Activated T-helper 9 cell treated with anti-CD3 and anti-CD28 coated beads, Interleukin-2, amount 50 U/mL, for 16 hours (primary cell): ENCODE measurements around the gene BRD3OS.

Experiments
- DNase-seq: peaks from one replicate; pipeline ENCODE4 v3.0.0-alpha.2; 2020; ENCODE audit warnings: low read depth

The BRD3OS gene, protein sequence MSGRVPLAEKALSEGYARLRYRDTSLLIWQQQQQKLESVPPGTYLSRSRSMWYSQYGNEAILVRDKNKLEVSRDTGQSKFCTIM

DNA sequence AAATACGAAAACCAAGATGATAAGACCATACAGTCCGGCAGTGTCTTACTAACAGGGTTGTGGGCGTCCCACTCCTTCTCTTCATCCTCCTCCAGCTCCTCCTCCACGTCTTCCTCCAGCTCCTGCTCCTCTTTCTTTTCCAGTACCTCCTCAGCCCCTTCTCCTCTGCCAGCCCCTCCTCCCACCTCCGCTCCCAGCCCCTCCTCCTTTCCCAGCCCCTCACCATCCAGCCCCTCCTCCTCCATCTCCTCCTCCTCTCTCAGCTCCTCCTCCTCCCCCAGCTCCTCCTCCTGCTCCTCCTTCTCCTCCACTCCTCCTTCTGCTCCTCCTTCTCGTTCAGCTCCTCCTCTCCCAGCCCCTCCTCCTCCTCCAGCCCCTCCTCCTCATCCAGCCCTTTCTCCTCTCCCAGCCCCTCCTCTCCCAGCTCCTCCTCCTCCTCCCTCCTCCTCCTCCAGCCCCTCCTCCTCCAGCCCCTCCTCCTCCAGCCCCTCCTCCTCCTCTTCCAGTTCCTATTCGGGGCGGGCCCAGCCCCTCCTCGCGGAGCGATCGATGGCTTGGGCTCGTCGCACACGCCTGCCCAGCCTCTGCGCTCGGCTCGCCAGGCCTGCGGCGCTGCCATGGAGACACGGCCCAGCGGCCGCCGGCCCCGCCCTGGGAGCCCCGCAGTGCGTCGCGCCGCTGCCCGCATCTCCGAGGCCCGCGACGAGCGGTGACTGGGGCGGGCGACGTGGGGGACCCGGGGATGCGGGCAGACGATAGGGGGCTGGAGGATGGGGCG lies at the start of gene BRD3OS:
Gene BRD3OS (plus strand): TSS at position 654 of the 778 bp plus-strand sequence. CDS start 1,267 bp downstream, outside the sequence.
- peak; percentile 87 for DNase-seq

DNA sequence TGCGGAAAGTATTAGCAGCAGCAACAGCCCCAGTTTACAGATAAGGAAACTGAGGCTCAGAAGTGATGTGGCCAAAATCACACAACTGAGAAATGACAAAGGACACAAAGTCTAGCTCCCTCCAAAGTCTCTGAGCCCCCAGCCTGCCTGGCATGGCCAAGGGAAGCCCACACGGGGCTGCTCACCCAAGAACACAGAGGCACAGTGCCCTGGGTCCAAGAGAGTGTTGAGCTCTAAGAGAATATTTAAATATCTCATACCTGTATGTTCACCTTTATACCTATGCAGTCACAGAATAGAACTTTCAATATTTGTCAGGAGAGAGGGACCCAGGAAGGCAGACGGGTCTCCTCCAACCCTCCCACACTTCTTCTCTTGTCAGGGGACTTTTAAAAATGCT lies 49.8 kb upstream of the BRD3OS start:
- DNase-seq: no peak

DNA sequence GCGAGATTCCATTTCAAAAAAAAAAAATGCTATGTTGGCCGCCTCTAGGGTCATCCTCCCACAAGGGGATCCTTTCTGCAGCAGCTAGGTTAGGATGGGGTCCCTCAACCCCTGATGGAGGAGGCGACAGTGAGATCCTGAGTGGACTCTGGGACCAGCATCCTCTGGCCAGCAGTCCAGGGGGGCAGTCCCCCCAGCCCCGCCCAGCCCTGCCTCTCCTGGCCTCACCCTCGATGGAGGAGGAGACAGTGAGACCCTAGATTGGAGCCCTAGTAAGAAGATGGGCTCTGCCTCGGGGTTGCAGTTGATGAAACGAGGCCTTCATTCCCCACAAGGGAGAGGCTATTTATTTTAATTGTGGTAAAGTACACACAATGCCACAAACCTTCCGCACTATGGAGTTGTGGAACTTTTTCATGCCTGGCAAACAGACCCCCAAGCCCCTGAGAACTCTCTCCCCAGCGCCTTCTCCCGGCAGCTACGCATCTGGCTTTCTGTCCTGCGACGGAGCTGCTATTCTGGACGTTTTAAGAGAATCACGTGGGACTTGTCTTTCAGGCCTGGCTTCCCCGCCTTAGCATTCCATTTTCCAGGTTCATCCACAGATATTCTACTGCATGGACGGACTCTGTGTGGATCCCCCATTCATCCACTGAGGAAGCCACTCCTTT lies 49.0 kb upstream of the BRD3OS start:
- DNase-seq: no peak

DNA sequence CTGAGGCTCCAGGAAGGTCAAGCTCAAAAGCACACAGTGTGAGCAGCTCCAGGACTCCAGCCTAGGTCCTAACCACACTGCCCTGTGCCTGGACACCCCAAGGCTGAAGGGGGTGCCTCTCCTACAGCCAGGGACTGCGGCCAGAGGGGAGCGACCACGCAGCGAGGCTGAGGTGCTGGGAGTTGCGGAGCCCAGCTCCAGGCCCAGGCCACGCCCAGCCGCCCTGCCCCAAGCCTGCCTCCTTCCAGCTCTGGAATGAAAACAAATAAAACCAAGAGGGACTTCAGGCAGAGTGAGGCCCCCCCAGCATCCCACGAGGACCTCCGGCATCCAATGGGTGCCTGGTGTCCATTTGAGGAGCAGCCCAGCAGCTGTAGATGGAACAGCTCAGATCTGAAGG lies 48.4 kb upstream of the BRD3OS start:
- no peak for DNase-seq

DNA sequence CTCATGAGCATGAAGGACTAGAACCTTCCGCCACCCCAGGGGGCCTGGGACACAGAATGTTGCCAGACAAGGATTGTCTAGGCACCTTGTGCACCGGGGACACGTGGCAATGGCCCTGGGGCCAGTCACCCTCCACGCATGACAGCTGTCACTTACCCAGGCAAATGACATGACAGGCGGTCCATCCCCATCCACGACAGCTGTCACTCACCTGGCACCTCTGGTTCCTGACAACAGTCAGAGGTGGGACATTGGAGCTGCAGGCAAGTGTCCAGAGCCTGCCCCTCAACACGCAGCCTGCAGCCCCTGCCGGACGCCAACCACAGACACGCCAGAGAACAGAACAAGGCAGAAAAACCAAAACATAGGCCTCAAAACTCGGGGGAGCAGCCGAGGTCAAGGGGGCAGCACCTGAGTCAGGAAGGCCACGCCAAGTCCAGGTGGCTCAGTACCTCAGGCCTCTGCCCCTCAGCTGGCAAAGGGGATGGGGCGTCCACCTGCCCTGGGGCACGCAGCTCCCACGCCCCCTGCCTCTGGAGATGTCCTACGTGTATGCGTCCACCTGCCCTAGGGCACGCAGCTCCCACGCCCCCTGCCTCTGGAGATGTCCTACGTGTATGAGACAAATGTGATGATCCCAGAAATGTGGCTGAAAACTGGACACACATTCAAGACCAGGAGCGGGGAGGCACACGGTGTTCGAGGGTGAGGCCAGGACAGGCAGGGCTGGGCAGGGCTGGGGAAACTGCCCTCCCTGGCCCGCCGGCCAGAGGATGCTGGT lies 47.7 kb upstream of the BRD3OS start:
- no peak for DNase-seq

DNA sequence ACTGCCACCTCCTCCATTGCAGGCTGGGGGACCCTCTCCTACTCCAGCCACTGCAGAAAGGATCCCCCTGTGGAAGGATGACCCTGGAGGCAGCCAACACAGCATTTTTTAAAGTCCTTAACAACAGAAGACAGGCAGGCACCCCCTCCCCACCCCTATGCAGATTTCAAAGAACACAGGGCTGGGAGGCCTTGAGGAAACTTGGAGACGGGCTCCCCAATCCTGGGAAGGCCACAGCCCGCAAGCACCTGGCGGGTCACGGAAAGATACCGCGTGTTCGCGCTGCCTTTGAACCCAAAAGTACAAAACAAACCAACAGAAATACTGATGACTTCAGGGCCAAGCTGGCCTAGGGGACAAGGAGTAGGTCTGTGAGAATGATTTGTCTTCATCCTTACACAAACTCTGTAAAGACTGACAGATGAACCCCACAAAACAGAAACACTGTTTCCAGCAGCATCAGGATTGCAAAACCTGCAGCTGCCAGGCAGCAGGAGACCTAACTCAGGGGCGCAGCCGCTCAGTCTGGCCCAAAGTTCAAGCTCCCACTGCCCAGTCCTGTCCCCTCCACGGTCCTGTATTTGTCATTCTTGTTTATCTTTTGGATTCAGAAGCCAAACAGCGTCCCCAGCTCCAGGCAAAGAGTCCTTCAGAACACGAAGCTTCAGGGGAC lies 46.9 kb upstream of the BRD3OS start:
- DNase-seq: no peak

DNA sequence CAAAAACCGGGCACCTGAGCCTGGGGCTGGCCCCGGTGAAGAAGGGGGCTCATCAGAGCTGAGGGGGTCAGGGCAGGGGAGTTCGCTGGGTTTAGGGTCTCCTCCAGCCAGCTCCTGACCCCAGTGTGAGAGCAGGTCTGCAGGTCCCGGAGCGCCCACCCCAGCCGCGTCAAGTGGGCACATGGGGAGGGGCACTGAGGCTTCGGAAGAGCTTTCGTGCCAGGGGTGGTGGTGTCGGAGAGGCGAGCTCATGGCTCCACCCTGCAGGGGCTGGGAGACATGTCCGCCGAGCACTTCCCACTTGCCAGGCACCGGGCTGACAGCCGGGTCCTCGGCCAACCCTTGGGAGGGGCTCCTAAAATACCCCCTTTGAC lies 46.4 kb upstream of the BRD3OS start:
- no peak for DNase-seq

DNA sequence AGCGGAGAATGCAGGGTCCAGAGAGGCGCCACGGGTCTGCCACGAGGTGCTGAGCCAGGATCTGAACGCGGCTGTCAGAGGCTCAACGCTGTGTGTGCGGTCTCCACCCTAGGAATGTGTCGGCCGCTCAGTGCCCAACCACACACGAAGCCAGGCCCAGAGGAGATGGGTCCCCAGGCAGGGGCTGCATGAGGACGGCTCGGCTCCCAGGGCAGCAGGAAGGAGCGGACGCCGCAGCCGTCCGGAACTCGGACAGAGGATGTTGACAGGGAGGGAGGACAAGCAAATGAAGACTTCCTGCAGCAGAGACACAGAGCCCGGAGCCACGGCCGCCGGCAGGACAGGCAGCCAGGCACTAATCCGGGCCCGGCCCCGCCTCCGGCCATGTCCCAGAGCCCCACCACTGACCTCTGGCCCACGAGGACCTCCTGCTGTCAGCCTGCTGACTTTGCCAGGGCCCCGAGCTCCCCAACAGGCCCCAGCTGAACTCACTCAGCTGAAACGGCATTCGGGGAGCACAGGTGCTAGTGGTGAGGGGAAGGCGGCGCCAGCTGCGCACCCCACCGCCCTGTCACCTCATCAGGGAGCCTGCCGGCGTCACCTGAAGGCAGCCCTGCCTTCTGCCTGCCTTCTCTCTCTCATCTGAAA lies 45.9 kb upstream of the BRD3OS start:
- DNase-seq: no peak

DNA sequence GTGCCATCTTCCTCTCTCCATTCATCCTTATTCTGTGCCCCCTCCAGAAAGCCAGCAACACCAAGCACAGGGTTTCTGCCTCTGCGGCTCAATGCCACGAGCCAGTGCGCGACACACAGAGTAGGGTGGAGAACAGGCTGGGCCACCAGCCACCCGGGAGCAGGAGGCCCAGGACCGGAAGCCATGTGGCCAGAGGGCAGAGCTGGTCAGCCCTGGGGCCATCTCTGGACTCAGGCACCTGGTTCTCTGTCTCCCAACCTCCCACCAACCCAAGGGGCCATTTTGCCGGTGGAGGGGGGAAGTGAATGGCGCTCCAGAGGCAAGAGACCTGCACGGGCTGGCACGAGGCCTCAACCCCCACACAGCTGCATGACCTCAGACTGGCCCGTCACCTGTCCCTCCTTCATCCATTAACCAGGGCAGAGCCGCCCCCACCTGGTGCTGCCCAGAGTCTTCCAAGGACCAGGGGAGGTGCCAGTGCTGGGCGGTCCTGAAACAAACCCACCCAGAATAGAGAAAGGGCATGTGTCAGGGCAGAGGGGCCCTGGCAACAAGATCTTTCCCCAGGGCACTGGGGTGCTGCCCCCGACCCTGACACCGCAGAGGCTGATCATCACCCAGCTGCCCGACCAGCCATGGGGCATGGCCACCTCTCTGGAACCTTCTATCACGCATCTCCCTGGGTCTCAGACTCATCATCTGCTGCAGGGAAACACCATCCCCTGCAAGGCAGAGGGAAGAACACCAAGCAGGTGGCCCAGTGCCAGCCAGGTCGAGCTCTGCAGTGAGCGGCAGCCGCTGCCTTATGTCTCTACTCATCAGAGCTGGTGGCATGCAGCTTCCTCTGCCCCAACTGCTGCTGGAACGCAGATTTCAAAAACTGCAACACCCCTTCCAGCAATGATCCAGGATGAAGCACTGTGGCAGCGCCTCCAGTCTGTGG lies 45.1 kb upstream of the BRD3OS start:
- DNase-seq: no peak

DNA sequence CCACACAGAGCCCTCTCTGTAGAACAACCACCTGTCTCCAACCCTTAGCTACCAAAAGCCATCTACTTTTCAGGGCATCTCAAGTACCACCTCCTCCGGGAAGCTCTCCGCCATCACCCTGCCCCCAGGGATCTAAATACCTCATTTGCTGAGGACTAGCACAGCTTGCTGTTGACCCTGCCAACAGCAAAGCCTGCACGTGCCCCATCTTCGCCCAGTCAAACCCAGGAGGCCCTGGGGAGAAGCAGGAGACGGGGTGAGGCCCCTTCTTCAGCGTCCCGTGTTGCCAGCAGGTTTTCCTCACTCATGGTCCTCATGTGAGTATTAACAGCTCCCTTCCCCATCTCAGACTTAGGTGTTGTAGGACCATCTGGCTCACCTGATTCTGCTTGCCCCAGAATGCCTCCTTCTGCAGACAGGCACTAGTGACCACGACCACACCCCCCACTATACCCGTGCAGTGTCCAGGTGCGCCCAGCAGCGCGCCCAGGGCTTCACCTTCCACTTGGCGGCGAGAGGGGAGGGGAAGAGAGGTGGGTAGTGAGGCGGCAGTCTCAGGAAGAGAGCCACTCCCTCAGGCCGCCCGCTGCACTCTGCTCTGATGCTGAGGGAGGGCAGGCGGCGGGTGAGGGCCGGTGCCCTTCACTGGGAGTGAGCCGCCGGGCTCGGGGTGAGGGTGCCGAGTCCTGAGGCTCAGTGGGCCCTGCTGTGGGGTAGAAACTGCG lies 44.3 kb upstream of the BRD3OS start:
- no peak for DNase-seq

DNA sequence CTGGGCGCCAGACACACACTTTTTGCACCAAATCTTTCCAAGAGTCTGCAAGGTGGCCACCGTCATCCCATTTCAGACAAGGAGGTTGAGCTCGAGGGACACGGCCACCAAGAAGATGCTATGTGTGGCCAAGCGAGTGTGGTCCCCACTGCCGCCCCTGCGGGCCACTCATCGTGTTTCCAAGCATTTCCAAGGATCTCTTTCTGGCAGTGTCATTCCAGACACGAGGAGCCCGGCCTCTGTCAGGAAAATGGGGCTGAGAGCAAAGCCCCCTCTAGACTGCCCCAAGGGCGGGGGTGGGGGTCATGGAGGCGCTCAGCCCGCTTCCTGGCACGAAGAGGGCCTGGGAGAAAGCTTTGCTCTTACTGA lies 43.7 kb upstream of the BRD3OS start:
- no peak for DNase-seq

DNA sequence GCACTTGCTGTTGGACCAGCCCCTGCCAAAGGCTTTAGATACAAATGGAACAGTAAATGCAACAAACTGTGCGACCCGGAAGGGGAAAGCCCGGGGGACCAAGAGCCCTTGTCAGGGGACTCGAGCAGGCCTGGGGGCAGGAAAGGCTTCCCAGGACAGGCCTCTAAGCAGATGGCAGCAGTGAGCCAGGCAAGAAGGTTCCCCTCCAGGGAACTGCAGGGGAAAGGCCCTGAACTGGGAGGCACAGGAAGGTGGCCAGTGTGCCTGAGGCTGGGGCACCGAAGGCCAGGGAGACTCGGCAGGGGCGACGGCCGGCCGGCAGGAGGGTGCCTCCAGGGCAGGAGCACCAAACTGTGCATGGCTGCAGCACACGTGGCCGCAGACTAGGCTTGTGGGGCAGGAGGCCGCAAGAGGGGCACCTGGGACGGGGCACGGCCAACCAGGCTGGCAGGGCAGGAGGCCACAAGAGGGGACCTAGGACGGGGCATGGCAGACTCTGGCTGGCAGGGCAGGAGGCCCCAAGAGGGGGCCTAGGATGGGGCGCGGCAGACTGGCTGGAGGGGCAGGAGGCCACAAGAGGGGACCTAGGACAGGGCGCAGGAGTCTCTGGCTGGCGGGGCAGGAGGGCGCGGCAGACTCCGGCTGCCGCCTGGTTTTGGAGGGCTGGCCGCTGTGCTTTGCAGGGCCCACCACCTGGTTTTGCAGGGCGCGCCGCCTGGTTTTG lies 43.2 kb upstream of the BRD3OS start:
- DNase-seq: no peak

DNA sequence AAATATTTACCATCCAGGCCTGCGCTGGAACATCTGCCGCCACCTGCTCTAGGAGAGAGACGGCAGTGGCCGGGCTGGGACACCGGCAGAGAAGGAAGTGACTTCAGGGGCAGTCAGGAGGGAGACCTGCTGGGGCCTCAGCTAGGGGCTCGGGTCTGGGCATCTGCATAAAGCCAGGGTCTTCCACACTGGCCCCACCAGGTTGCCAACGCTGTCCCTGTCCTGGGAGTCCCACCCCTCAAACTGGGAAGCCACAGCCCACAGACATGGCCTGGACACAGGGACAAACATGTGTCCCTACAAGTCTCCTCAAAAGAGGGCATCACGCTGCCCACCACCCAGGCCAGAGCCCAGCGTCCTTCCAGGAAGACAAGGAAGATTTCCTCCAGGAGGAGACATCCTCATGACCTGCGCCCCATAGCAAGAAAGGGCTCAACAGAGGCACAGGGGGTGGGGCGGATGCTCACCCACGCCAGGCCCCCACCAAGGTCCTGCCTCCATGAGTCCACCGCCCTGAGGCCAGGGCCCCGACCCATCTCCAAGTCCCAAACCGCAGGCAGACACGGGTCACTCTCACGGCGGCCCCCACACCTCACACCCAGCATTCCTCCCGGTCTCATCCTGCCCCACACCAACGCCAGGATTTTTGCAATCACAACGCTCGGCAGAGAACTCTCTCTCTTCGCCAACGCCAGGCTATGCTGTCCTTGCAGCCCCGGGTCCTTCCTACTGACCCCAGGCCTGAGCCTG lies 42.1 kb upstream of the BRD3OS start:
- no peak for DNase-seq

DNA sequence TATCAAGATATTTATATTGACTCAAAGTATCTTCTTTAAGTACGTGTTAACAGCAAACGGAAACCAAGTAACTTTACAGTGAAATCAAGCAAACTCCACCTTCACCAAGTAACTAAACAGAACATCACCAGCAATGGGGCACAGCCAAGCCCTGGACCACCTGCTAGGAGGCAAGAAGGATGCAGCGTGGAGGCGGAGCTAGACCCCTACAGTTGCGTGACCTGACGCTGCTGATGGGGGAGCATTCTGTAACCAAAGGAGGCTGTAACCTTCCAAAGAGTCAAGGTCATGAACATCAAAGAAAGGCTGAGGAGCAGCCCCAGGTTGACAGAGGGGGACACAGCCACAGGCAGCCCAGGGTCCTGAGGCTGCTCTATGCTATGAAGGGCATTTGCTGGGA lies 39.2 kb upstream of the BRD3OS start:
- no peak for DNase-seq

DNA sequence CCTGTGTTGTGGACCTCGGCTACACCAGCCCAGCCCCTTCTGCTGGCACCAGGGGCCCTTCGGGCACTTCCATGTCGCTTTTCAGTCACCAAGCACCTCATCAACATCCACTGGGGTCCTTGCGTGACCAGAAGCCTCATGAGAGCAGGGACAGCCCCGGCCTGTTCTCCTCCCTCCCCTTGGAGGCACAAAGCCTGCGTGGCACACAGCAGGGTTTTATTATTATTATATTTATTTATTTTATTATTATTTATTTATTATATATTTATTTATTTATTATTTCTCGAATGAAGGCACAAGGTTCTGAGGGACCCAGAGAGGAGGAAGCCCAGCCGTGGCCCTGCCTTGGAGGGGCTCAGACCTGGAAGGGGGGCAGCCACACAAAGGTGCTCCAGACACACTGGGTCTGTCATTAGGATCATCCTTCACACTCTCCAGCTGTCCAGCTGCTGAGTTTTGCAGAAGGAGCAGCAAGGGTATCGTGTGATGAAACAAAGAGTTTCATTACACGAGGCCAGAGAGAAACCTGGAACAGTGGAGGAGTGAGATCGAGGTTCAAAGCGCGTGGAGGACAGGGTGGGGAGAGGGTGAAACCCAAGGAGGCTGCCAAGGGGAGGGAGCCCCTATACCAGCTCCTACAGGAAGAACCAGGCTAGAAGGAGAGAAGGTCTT lies 38.4 kb upstream of the BRD3OS start:
- no peak for DNase-seq

DNA sequence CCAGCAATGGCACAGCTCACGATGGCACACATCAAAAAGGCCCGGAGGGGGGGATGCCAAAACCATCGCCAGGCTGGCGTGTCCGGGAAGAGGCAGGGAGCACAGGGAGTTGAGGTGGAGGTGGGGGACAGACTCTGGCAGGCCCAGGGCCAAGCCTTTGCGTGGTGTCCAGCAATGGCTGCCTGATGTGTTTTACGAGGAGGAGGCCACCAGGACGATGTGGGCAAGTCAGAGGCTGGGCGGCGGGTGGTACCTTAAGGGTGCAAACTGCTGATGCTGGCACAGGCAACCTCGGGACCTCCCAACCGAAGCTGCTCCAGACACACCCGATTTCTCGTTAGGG lies 37.9 kb upstream of the BRD3OS start:
- no peak for DNase-seq

DNA sequence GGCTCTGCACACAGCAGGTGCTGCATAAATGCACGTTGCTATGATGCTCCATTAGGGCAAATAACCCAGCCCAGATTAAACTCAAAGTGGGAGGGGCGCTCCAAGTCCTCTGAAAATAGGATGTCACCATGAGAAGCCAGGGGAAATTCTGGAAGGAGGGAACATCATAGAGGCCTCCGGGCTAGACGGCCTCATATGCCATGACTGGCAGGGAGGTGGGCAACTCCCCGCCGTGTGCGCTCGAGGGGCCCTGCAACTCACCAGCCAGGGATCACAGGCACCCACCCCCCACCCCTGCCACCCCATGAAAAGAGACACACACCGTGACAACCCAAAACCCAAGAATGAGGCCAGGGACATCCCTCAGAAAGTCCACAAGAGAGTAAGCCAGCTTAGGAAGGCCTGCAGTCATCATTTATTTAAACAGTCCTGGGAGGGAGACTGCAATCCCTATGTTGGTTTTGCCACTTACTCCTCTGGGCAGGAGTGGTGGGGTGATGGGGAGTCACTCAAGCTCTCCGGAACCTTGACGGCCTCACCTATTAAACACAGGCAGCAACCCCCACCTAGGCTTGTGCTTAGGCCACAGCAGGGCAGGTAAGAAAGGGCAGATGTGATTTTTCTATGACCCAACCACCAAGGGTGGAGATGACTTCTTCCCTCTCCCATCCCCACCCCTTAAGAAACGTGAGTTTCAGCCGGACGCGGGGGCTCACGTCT lies 37.2 kb upstream of the BRD3OS start:
- DNase-seq: no peak
